ENCODE data around the gene KLHL20. TPM values are rescaled to one million over a fixed set of nuclear protein-coding genes. Genes with fewer than 3 reads are reported as not detected.
"Not testable (repeated sequence)": the region's sequence is repeated elsewhere in the genome, so short reads cannot be mapped to it uniquely, and the experiment has no call there.

The KLHL20 gene
- total RNA-seq (2021) (11.5 and 15.3 TPM in 2 replicates), Bru-seq, nascent RNA (percentile 74 among the genes with signal in this experiment), BruChase-seq, experiment 1, labeled RNA remaining after a 2-hour chase (percentile 64 among the genes with signal in this experiment), BruChase-seq, experiment 2, labeled RNA remaining after a 6-hour chase (percentile 51 among the genes with signal in this experiment)
- long read RNA-seq, transcript KLHL20-201 (12 exons, 3,421 nt) = major isoform, 8 of 15 reads
- long read RNA-seq, partial matches to known transcripts = 2 of 15 reads
- long read RNA-seq, other reads (novel, unspliced or antisense) = 5 of 15 reads

GRCh38 chr1:173714759-173715537 lies at the start of gene KLHL20:
Gene KLHL20 (plus strand): TSS chr1:173714981. CDS start chr1:173716044, 1,063 bp downstream.
- intact Hi-C loops (cut with micrococcal nuclease; ENCODE audit: unreplicated experiment) = loop anchor here (1.0 to 10.0 kb wide), 4 partner anchors 154 to 284 kb away; partner anchors contain the start of gene ZBTB37
- Histone ChIP-seq H3K9me2 (ENCODE audit: insufficient read depth) (no peaks in the 10 kb centered on the region), H3K36me3 (ENCODE audit: low read depth) (no peaks in the 10 kb centered on the region), H2AFZ (peak within 1 kb of the TSS; percentile 99), H4K20me1 (ENCODE audit: insufficient read depth) (no peaks in the 10 kb centered on the region), H3K79me2 (ENCODE audit: low read depth) (peaks cover 35% of the 10 kb centered on the region), H3F3A (ENCODE audit: insufficient read depth, low read depth) (peaks cover 7% of the 10 kb centered on the region; the same call in 1 of the 2 replicates), H3K4me1 (replicated peaks; ENCODE audit: insufficient read depth) (peaks cover 28% of the 10 kb centered on the region), H3K9me3 (ENCODE audit: insufficient read depth, low read depth) (no peaks in the 10 kb centered on the region), H3K27ac (peak within 1 kb of the TSS; percentile 56), H3K4me2 (peak within 1 kb of the TSS; percentile 92), H3K27me3 (ENCODE audit: insufficient read depth, low read depth) (no peaks in the 10 kb centered on the region), H3K4me3 (peak within 1 kb of the TSS; percentile 67)
- TSS peak; percentile 76 for BruUV-seq (replicated peaks)
- no peak for TF ChIP-seq EZH2 (IDR thresholded peaks at IDR 0.05; ENCODE audit: low read depth)
- TF ChIP-seq CTCF (conservative IDR thresholded peaks at IDR 0.05) = no peak
- DNase-seq = peak; percentile 85 to 89
- ChIA-PET CTCF (no interaction called here), POLR2A (ENCODE audit: unreplicated experiment) (interaction anchor here (0.5 to 0.7 kb wide), 8 partner anchors 99 to 653 kb away, joined by 3 to 8 read pairs (median 4); partner anchors contain the start of gene ZBTB37)

- ChIA-PET POLR2A (ENCODE audit: unreplicated experiment) (no interaction called here), CTCF (no interaction called here)
- H4K20me1 ChIP-seq (ENCODE audit: insufficient read depth) = no peaks in the 10 kb centered on the region
- no peaks in the 10 kb centered on the region for H3F3A ChIP-seq (ENCODE audit: insufficient read depth, low read depth)
- H3K27me3 ChIP-seq (ENCODE audit: insufficient read depth, low read depth) = no peaks in the 10 kb centered on the region
- H2AFZ ChIP-seq = no peak overlapping the region
- no peaks in the 10 kb centered on the region for H3K79me2 ChIP-seq (ENCODE audit: low read depth)
- no TSS peak for BruUV-seq (replicated peaks)
- no peak for TF ChIP-seq EZH2 (IDR thresholded peaks at IDR 0.05; ENCODE audit: low read depth)
- no peak for TF ChIP-seq CTCF (conservative IDR thresholded peaks at IDR 0.05)
- H3K4me3 ChIP-seq = no peak overlapping the region
- intact Hi-C loops (cut with micrococcal nuclease; ENCODE audit: unreplicated experiment) = no loop called here
- H3K27ac ChIP-seq = no peak overlapping the region
- no peak for DNase-seq
- no peaks in the 10 kb centered on the region; the same call in 1 of the 2 replicates for H3K9me2 ChIP-seq (ENCODE audit: insufficient read depth)
- H3K36me3 ChIP-seq (ENCODE audit: low read depth) = no peaks in the 10 kb centered on the region
- no peak overlapping the region for H3K4me2 ChIP-seq
- H3K9me3 ChIP-seq (ENCODE audit: insufficient read depth, low read depth) = no peaks in the 10 kb centered on the region; the same call in 1 of the 2 replicates
- no peaks in the 10 kb centered on the region for H3K4me1 ChIP-seq (replicated peaks; ENCODE audit: insufficient read depth)
Measured at GRCh38 chr1:173666646-173667045, 48.1 kb upstream of the KLHL20 start.

GRCh38 chr1:173669491-173669941 lies 45.3 kb upstream of the KLHL20 start, which contains the start of gene ANKRD45:
Gene ANKRD45 (minus strand): TSS chr1:173669851. CDS start chr1:173659418, 10,433 bp downstream.
- CTCF ChIA-PET = no interaction called here

GRCh38 chr1:173674496-173674895 lies 40.3 kb upstream of the KLHL20 start:
- H3K79me2 ChIP-seq (ENCODE audit: low read depth); H3K4me1 ChIP-seq (replicated peaks; ENCODE audit: insufficient read depth); H3K4me2 ChIP-seq; H3F3A ChIP-seq (ENCODE audit: insufficient read depth, low read depth); H4K20me1 ChIP-seq (ENCODE audit: insufficient read depth); intact Hi-C loops (cut with micrococcal nuclease; ENCODE audit: unreplicated experiment); H3K27me3 ChIP-seq (ENCODE audit: insufficient read depth, low read depth); H3K27ac ChIP-seq; DNase-seq; BruUV-seq (replicated peaks); POLR2A ChIA-PET (ENCODE audit: unreplicated experiment); H2AFZ ChIP-seq; H3K36me3 ChIP-seq (ENCODE audit: low read depth); H3K9me2 ChIP-seq (ENCODE audit: insufficient read depth); H3K9me3 ChIP-seq (ENCODE audit: insufficient read depth, low read depth); H3K4me3 ChIP-seq; CTCF ChIA-PET: not testable (repeated sequence)

More at GRCh38 chr1:173669491-173669941, 45.3 kb upstream of the KLHL20 start, which contains the start of gene ANKRD45:
- Histone ChIP-seq H3K9me2 (ENCODE audit: insufficient read depth) (no peaks in the 10 kb centered on the region; the same call in 1 of the 2 replicates), H3K4me2 (no peak within 1 kb of the TSS), H3K27me3 (ENCODE audit: insufficient read depth, low read depth) (no peaks in the 10 kb centered on the region), H3K27ac (no peak within 1 kb of the TSS), H4K20me1 (ENCODE audit: insufficient read depth) (no peaks in the 10 kb centered on the region), H3K9me3 (ENCODE audit: insufficient read depth, low read depth) (no peaks in the 10 kb centered on the region), H3K4me1 (replicated peaks; ENCODE audit: insufficient read depth) (no peaks in the 10 kb centered on the region), H3K4me3 (no peak within 1 kb of the TSS), H3K79me2 (ENCODE audit: low read depth) (no peaks in the 10 kb centered on the region), H3F3A (ENCODE audit: insufficient read depth, low read depth) (no peaks in the 10 kb centered on the region), H3K36me3 (ENCODE audit: low read depth) (no peaks in the 10 kb centered on the region), H2AFZ (no peak within 1 kb of the TSS)
- intact Hi-C loops (cut with micrococcal nuclease; ENCODE audit: unreplicated experiment) = no loop called here
- POLR2A ChIA-PET (ENCODE audit: unreplicated experiment) = no interaction called here
- no TSS peak for BruUV-seq (replicated peaks)
- DNase-seq = no peak
- no peak for TF ChIP-seq CTCF (conservative IDR thresholded peaks at IDR 0.05)
- no peak for TF ChIP-seq EZH2 (IDR thresholded peaks at IDR 0.05; ENCODE audit: low read depth)

GRCh38 chr1:173680152-173680551 lies 34.6 kb upstream of the KLHL20 start:
- H3K27ac ChIP-seq; intact Hi-C loops (cut with micrococcal nuclease; ENCODE audit: unreplicated experiment); BruUV-seq (replicated peaks); H3K36me3 ChIP-seq (ENCODE audit: low read depth); H2AFZ ChIP-seq; H3K9me2 ChIP-seq (ENCODE audit: insufficient read depth); H3K27me3 ChIP-seq (ENCODE audit: insufficient read depth, low read depth); H3K9me3 ChIP-seq (ENCODE audit: insufficient read depth, low read depth); DNase-seq; H3F3A ChIP-seq (ENCODE audit: insufficient read depth, low read depth); H3K4me1 ChIP-seq (replicated peaks; ENCODE audit: insufficient read depth); H3K4me2 ChIP-seq; H3K79me2 ChIP-seq (ENCODE audit: low read depth); H3K4me3 ChIP-seq; H4K20me1 ChIP-seq (ENCODE audit: insufficient read depth); POLR2A ChIA-PET (ENCODE audit: unreplicated experiment); CTCF ChIA-PET: not testable (repeated sequence)

Data from PC-9 (cell line).